Smooth muscle cell (in vitro differentiated cells): ENCODE measurements around the gene ERCC8. TPM values are rescaled to one million over a fixed set of nuclear protein-coding genes. Genes with fewer than 3 reads are reported as not detected.

Experiments used
- DNase-seq: peaks from one replicate; lab custom pipeline; 2025; ENCODE audit not compliant: unreplicated experiment; lab: John Stamatoyannopoulos, UW
- H2AFZ ChIP-seq: fragments of 200-600 bp; sonication (generic); 2 replicates; pipeline ENCODE4 v1.6.0; 2016; ENCODE audit warnings: antibody characterized with exemption, low read depth, mild to moderate bottlenecking
- H3F3A ChIP-seq: fragments of 200-600 bp; sonication (generic); 2 replicates; pipeline ENCODE4 v1.6.0; 2017; ENCODE audit warnings: antibody characterized with exemption, low read depth
- H3K27ac ChIP-seq: fragments of 200-600 bp; sonication (generic); 2 replicates; pipeline ENCODE4 v1.5.1; 2016; ENCODE audit warnings: low read depth, mild to moderate bottlenecking
- H3K27me3 ChIP-seq: fragments of 200-600 bp; sonication (generic); 2 replicates; pipeline ENCODE4 v1.6.1; 2016; ENCODE audit warnings: low read depth, mild to moderate bottlenecking
- H3K36me3 ChIP-seq: fragments of 200-600 bp; sonication (generic); 2 replicates; pipeline ENCODE4 v1.5.1; 2016; ENCODE audit warnings: low read depth
- H3K4me1 ChIP-seq: fragments of 200-600 bp; sonication (generic); 2 replicates; pipeline ENCODE4 v1.5.1; 2016; ENCODE audit warnings: low read depth
- H3K4me2 ChIP-seq: fragments of 200-600 bp; sonication (generic); 2 replicates; pipeline ENCODE4 v1.6.0; 2016; ENCODE audit warnings: mild to moderate bottlenecking
- H3K4me3 ChIP-seq: fragments of 200-600 bp; sonication (generic); 2 replicates; pipeline ENCODE4 v1.5.1; 2016; ENCODE audit warnings: mild to moderate bottlenecking
- H3K79me2 ChIP-seq: fragments of 200-600 bp; sonication (generic); 2 replicates; pipeline ENCODE4 v1.6.0; 2016; ENCODE audit warnings: low read depth, mild to moderate bottlenecking
- H3K9ac ChIP-seq: fragments of 200-600 bp; sonication (generic); 2 replicates; pipeline ENCODE4 v1.6.0; 2016; ENCODE audit warnings: low read depth
- H3K9me3 ChIP-seq: fragments of 200-600 bp; sonication (generic); replicated peaks from 2 replicates; pipeline ENCODE4 v1.5.1; 2016; ENCODE audit warnings: low read depth
- H4K20me1 ChIP-seq: fragments of 200-600 bp; sonication (generic); 2 replicates; pipeline ENCODE4 v1.6.0; 2016; ENCODE audit warnings: low read depth
- CTCF ChIP-seq: fragments of 200-600 bp; sonication (generic); IDR thresholded peaks from 2 replicates; pipeline ENCODE4 v1.5.1; 2017; ENCODE audit warnings: borderline replicate concordance, mild to moderate bottlenecking, antibody characterized with exemption; ENCODE audit not compliant: insufficient read depth, poor library complexity, severe bottlenecking
- WGBS: methylation state at CpG from one replicate; pipeline ENCODE4 v1.1.7; 2016; ENCODE audit warnings: low lambda C conversion rate; 5-methylcytosine and 5-hydroxymethylcytosine counted together
- polyA plus RNA-seq: library from polyadenylated mRNA; unstranded; fragments of >200 nt; fragmentation: Nextera tagmentation; extraction: Ambion mirVana; gene quantifications from 2 replicates; pipeline ENCODE4 v1.2.1, GENCODE V29; 2016
- total RNA-seq: library from RNA; depleted of rRNA; stranded (reverse); fragments of >200 nt; gene quantifications from 2 replicates; pipeline ENCODE4 v1.2.3, GENCODE V29; 2014

Gene ERCC8
- total and polyA plus RNA-seq, 2 experiments from 2014 or later, result 19.5 to 28.9 TPM

GRCh38 chr5:60903356-60903755 is 41.5 kb downstream of the ERCC8 start:
- Histone ChIP-seq H3K79me2 (no peaks in the 10 kb centered on the region), H3F3A (no peaks in the 10 kb centered on the region), H3K4me3 (no peak overlapping the region), H3K27me3 (no peaks in the 10 kb centered on the region), H3K9me3 (no peaks in the 10 kb centered on the region), H3K4me1 (no peaks in the 10 kb centered on the region), H4K20me1 (no peaks in the 10 kb centered on the region), H3K27ac (no peak overlapping the region), H3K36me3 (peaks cover 3% of the 10 kb centered on the region), H3K4me2 (no peak overlapping the region), H2AFZ (no peak overlapping the region), H3K9ac (no peak overlapping the region)
- no peak for DNase-seq
- 96% methylated on average over 4 of the region's 4 CpGs for WGBS
- TF ChIP-seq CTCF, result no peak

- H3K4me3 ChIP-seq, result no peak overlapping the region
- no peaks in the 10 kb centered on the region for H3K9me3 ChIP-seq
- no peaks in the 10 kb centered on the region for H4K20me1 ChIP-seq
- H3K9ac ChIP-seq, result no peak overlapping the region
- DNase-seq, result no peak
- H2AFZ ChIP-seq, result no peak overlapping the region
- WGBS, result 97% methylated on average over 4 of the region's 4 CpGs
- no peak overlapping the region for H3K27ac ChIP-seq
- no peaks in the 10 kb centered on the region for H3K27me3 ChIP-seq
- H3F3A ChIP-seq, result no peaks in the 10 kb centered on the region
- H3K36me3 ChIP-seq, result peaks cover 10% of the 10 kb centered on the region
- no peaks in the 10 kb centered on the region for H3K79me2 ChIP-seq
- TF ChIP-seq CTCF, result no peak
- H3K4me2 ChIP-seq, result no peak overlapping the region
- H3K4me1 ChIP-seq, result no peaks in the 10 kb centered on the region
Measured at GRCh38 chr5:60896991-60897390, 47.9 kb downstream of the ERCC8 start.

GRCh38 chr5:60893521-60893920 is 51.3 kb downstream of the ERCC8 start:
- H4K20me1 ChIP-seq, result no peaks in the 10 kb centered on the region
- no peak overlapping the region for H3K27ac ChIP-seq
- H3K4me1 ChIP-seq, result no peaks in the 10 kb centered on the region
- H3K79me2 ChIP-seq, result no peaks in the 10 kb centered on the region
- TF ChIP-seq CTCF, result no peak
- H3K36me3 ChIP-seq, result peaks cover 7% of the 10 kb centered on the region
- no peaks in the 10 kb centered on the region for H3F3A ChIP-seq
- H3K9me3 ChIP-seq, result no peaks in the 10 kb centered on the region
- H3K4me2 ChIP-seq, result no peak overlapping the region
- WGBS, result 97% methylated on average over 13 of the region's 13 CpGs
- no peak for DNase-seq
- no peak overlapping the region for H3K4me3 ChIP-seq
- no peak overlapping the region for H2AFZ ChIP-seq
- no peak overlapping the region for H3K9ac ChIP-seq
- no peaks in the 10 kb centered on the region for H3K27me3 ChIP-seq

GRCh38 chr5:60891667-60892066 is 53.2 kb downstream of the ERCC8 start:
- Histone ChIP-seq H3K4me1 (no peaks in the 10 kb centered on the region), H3K4me3 (no peak overlapping the region), H3K36me3 (peaks cover 7% of the 10 kb centered on the region), H4K20me1 (no peaks in the 10 kb centered on the region), H3F3A (no peaks in the 10 kb centered on the region), H2AFZ (no peak overlapping the region), H3K9me3 (no peaks in the 10 kb centered on the region), H3K79me2 (no peaks in the 10 kb centered on the region), H3K27me3 (no peaks in the 10 kb centered on the region), H3K9ac (no peak overlapping the region), H3K4me2 (no peak overlapping the region), H3K27ac (no peak overlapping the region)
- TF ChIP-seq CTCF, result no peak
- DNase-seq, result no peak
- WGBS, result 87% methylated on average over 2 of the region's 2 CpGs
